Body of pancreas (tissue), 4 donors: ENCODE results near the gene UBB. TPM values are rescaled to one million over a fixed set of nuclear protein-coding genes. Genes with fewer than 3 reads are reported as not detected.
A peak's percentile ranks its signal among the peaks of the same experiment; 100 is the strongest.
"Not testable (repeated sequence)": the region's sequence is repeated elsewhere in the genome, so short reads cannot be mapped to it uniquely, and the experiment has no call there.

Experiments
- ATAC-seq: fragments of 150-250 bp; one replicate; pipeline ENCODE4 v1.9.1; 2016
- DNase-seq, 4 donors: peaks; one replicate each; pipeline ENCODE4 v3.0.0-alpha.2; 2019
- H3K27ac ChIP-seq, 4 donors: fragments of 200-600 bp; sonication (generic); 1 replicate in 3 of 4; 2 replicates in 1 of 4; pipeline versions ENCODE4 v1.5.1 to v1.6.1; 2016 to 2019; ENCODE audit warnings: mild to moderate bottlenecking in 1 of 4, mixed read lengths in 1 of 4, moderate library complexity in 1 of 4
- H3K27me3 ChIP-seq, 2 donors: fragments of 200-600 bp; sonication (generic); one replicate each; pipeline ENCODE4 v1.6.0; 2016; ENCODE audit warnings: mild to moderate bottlenecking in 1 of 2
- H3K36me3 ChIP-seq, 2 donors: fragments of 200-600 bp; sonication (generic); replicated peaks in 1 of 2; 2 replicates each; pipeline ENCODE4 v1.5.1; 2016; ENCODE audit warnings: low read depth in 2 of 2; ENCODE audit not compliant: insufficient read depth in 1 of 2
- H3K4me1 ChIP-seq: fragments of 200-600 bp; sonication (generic); one replicate; pipeline ENCODE4 v1.6.0; 2016
- H3K4me3 ChIP-seq, 2 donors: fragments of 200-600 bp; sonication (generic); 1 replicate in 1 of 2; 2 replicates in 1 of 2; pipeline ENCODE4 v1.5.1; 2016 to 2019
- H3K9me3 ChIP-seq, 3 donors: fragments of 200-600 bp; sonication (generic); 1 replicate in 2 of 3; 2 replicates in 1 of 3; pipeline ENCODE4 v1.5.1; 2016
- POLR2A ChIP-seq, 3 donors: fragments of 450-650 bp; IDR thresholded peaks; one replicate each; pipeline ENCODE4 v1.6.1; 2016; ENCODE audit warnings: antibody characterized with exemption in 3 of 3, mild to moderate bottlenecking in 2 of 3
- WGBS, 2 donors: methylation state at CpG; one replicate each; pipeline ENCODE4 v1.1.5; 2017; 5-methylcytosine and 5-hydroxymethylcytosine counted together
- intact Hi-C: fragments of 100-400 bp; cut with DNase I; formaldehyde crosslinking; loops from one replicate; pipeline ENCODE4 v1.15.1; 2023
- total RNA-seq, 2 donors: library from RNA; depleted of rRNA; stranded (reverse); fragments of >200 nt; gene quantifications; one replicate each; pipeline ENCODE4 v1.1.0, GENCODE V29; 2016
- TF ChIP-seq, protein P1 (sequence below), 7 experiments: fragments of 450-650 bp in 4 of 7; fragments of 200-600 bp in 3 of 7; sonication (generic) in 3 of 7; IDR thresholded peaks; one replicate each; pipeline ENCODE4 v1.5.1; 2016 to 2019; ENCODE audit warnings: antibody characterized with exemption in 7 of 7

The UBB gene
- total RNA-seq, 2 donors from 2014 or later = 450 to 486 TPM

DNA sequence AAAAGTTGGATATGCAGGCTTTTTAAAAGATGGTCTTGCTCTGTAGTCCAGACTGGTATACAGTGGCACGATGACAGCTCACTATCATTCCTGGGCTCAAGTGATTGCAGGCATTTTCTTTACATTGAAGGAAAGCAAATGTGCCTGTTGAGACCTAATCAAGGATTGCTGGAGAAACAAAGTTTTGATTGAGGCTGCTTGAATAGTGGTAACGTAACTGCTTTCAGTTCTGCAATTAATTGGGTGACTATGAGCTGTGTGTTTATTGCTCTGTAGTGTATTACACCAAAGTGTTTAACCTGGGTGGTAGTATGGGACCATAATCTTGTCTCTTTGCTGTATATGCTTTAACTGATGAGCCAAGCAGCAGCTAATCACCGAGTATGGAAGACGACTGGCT, 2.3 kb downstream of the UBB start:
- no peaks in the 10 kb centered on the region for H3K9me3 ChIP-seq
- H3K4me1 ChIP-seq = peaks cover 69% of the 10 kb centered on the region
- intact Hi-C loops = loop anchor here (10.0 kb wide), 1 partner anchor 142 kb away; no protein-coding TSS in a partner anchor
- H3K4me3 ChIP-seq = no peak overlapping the region
- peaks cover 6% of the 10 kb centered on the region in 2 donors for H3K36me3 ChIP-seq
- no peaks in the 10 kb centered on the region for H3K27me3 ChIP-seq
- DNase-seq (no peak), ATAC-seq (no peak)
- TF ChIP-seq, protein P1, sequence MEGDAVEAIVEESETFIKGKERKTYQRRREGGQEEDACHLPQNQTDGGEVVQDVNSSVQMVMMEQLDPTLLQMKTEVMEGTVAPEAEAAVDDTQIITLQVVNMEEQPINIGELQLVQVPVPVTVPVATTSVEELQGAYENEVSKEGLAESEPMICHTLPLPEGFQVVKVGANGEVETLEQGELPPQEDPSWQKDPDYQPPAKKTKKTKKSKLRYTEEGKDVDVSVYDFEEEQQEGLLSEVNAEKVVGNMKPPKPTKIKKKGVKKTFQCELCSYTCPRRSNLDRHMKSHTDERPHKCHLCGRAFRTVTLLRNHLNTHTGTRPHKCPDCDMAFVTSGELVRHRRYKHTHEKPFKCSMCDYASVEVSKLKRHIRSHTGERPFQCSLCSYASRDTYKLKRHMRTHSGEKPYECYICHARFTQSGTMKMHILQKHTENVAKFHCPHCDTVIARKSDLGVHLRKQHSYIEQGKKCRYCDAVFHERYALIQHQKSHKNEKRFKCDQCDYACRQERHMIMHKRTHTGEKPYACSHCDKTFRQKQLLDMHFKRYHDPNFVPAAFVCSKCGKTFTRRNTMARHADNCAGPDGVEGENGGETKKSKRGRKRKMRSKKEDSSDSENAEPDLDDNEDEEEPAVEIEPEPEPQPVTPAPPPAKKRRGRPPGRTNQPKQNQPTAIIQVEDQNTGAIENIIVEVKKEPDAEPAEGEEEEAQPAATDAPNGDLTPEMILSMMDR (IDR thresholded peaks at IDR 0.05) = no peak
- TF ChIP-seq POLR2A (IDR thresholded peaks at IDR 0.05) = no peak
- peak overlapping the region in 1 of 4 donors; percentile 95 for H3K27ac ChIP-seq
- WGBS, 2 donors = 43 to 56% methylated on average over 4 of the region's 4 CpGs

DNA sequence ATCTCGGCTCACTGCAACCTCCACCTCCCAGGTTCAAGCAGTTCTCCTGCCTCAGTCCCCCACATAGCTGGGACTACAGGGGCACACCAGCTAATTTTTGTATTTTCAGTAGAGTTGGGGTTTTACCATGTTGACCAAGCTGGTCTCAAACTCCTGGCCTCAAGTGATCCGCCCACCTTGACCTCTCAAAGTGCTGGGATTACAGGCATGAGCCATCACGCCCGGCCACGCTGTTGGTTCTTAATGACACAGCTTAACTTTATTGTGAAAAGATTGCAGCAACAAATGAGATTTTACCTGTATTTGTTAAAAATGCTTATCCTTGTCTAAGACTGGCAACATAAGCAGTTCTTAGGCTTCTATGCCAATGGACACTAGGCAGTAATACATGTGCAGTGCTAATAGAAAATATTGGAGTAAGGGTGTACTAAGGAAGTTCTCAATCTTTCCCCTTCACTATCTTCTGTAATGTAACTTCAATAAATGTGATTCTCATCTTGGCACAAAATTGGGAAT, 2.9 kb downstream of the UBB start:
- Histone ChIP-seq H3K4me1 (peaks cover 63% of the 10 kb centered on the region), H3K4me3 (no peak overlapping the region), H3K27me3 (no peaks in the 10 kb centered on the region), H3K36me3 (peaks cover 6% of the 10 kb centered on the region in 2 donors), H3K9me3 (no peaks in the 10 kb centered on the region), H3K27ac (no peak overlapping the region)
- DNase-seq = no peak
- ATAC-seq = no peak
- TF ChIP-seq, protein P1 (IDR thresholded peaks at IDR 0.05) = no peak
- TF ChIP-seq POLR2A (IDR thresholded peaks at IDR 0.05) = no peak
- 75 to 80% methylated on average over 5 of the region's 5 CpGs for WGBS, 2 donors
- intact Hi-C loops = loop anchor here (10.0 kb wide), 1 partner anchor 141 kb away; no protein-coding TSS in a partner anchor

DNA sequence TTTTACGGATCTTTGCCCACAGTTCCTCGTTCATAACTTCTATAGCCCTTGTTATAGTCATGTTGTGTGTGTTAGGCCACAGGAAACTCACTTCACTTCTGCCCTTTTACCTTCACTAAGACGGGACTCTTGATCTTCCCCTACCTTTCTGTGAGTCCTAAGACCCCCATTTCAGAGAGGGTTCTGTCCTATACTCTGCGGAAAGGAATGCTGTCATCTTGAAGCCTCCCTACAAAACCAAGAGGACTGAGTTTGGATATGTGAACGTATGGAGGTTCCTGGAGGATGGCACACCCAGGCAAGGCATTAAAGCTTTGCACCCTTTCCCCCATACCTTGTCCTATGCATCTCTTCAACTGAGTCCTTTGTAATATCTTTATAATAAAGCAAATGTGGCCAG, 3.7 kb downstream of the UBB start:
- intact Hi-C loops = loop anchor here (10.0 kb wide), 1 partner anchor 140 kb away; no protein-coding TSS in a partner anchor

DNA sequence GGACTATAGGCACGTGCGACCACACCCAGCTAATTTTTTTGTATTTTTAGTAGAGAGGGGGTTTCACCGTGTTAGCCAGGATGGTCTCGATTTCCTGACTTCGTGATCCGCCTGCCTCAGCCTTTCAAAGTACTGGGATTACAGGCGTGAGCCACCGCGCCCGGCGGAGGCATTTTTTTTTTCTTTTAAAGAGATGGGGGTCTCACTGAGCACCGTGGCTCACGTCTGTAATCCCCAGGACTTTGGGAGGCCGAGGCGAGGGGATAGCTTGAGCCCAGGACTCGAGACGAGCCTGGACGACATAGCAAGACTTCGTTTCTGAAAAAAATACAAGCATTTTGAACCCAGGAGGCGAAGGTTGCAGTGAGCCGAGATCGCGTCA, 5.2 kb downstream of the UBB start:
- not testable (repeated sequence) for DNase-seq, H3K4me3 ChIP-seq, H3K36me3 ChIP-seq, ATAC-seq, H3K27me3 ChIP-seq, H3K9me3 ChIP-seq
- Histone ChIP-seq H3K4me1 (peaks cover 47% of the 10 kb centered on the region), H3K27ac (peak overlapping the region in 3 of 4 donors; percentile 62 to 80 (median 75))
- 46 to 61% methylated on average over 23 of the region's 23 CpGs for WGBS, 2 donors
- intact Hi-C loops = loop anchor here (10.0 kb wide), 1 partner anchor 139 kb away; no protein-coding TSS in a partner anchor

More for the DNA sequence above, 3.7 kb downstream of the UBB start:
- Histone ChIP-seq H3K27me3 (no peaks in the 10 kb centered on the region), H3K9me3 (no peaks in the 10 kb centered on the region), H3K4me1 (peaks cover 56% of the 10 kb centered on the region), H3K36me3 (peaks cover 6% of the 10 kb centered on the region in 2 donors), H3K27ac (no peak overlapping the region), H3K4me3 (no peak overlapping the region)
- ATAC-seq (no peak), DNase-seq (no peak)
- TF ChIP-seq, protein P1 (IDR thresholded peaks at IDR 0.05) = no peak
- TF ChIP-seq POLR2A (IDR thresholded peaks at IDR 0.05) = no peak
- WGBS, 2 donors = 67 to 73% methylated on average over 5 of the region's 5 CpGs

DNA sequence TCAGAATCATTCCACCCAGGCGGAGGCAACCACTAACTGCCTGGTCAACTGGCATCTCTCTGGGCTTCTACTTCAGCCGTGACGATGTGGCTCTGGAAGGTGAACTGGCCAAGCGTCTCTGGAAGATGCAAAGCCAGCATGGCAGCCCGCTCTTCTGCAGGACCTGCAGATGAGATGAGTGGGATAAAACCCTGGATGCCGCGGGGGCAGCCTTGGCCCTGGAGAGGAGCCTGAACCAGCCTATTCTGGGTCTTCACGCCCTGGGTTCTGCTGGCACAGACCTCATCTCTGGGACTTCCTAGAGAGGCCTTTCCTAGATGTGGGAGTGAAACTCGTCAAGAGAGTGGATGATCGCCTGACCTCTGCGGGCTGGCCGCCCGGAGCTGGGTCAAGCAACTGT, 10.6 kb downstream of the UBB start:
- ATAC-seq = no peak
- intact Hi-C loops = loop anchor here (10.0 kb wide), 1 partner anchor 53 kb away; no protein-coding TSS in a partner anchor
- DNase-seq = no peak
- WGBS, 2 donors = 96 to 100% methylated on average over 1 to 13 of the region's 13 CpGs
- H3K9me3 ChIP-seq = no peaks in the 10 kb centered on the region
- TF ChIP-seq POLR2A (IDR thresholded peaks at IDR 0.05) = no peak
- TF ChIP-seq, protein P1 (IDR thresholded peaks at IDR 0.05) = no peak
- H3K4me3 ChIP-seq = no peak overlapping the region
- H3K4me1 ChIP-seq = peaks cover 15% of the 10 kb centered on the region
- no peaks in the 10 kb centered on the region for H3K36me3 ChIP-seq
- H3K27ac ChIP-seq = no peak overlapping the region
- no peaks in the 10 kb centered on the region for H3K27me3 ChIP-seq

DNA sequence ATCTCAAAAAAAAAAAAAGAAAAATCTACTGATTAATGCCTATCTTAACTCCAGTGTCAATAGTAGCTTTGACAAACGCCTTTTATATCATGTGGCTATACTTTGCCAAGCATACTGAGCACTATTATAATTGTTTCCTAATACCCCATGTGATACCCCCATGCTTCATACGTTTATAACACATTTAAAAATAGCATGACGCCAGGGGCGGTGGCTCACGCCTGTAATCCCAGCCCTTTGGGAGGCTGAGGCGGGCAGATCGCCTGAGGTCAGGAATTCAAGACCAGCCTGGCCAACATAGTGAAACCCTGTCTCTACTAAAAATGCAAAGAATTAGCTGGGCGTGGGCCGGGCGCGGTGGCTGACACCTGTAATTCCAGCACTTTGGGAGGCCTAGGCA, 11.6 kb downstream of the UBB start:
- H3K27me3 ChIP-seq, H3K4me1 ChIP-seq, H3K36me3 ChIP-seq, H3K4me3 ChIP-seq, H3K9me3 ChIP-seq, ATAC-seq, DNase-seq, H3K27ac ChIP-seq: not testable (repeated sequence)
- intact Hi-C loops = loop anchor here (10.0 kb wide), 1 partner anchor 52 kb away; no protein-coding TSS in a partner anchor
- WGBS, 2 donors = 83 to 84% methylated on average over 8 to 11 of the region's 11 CpGs

DNA sequence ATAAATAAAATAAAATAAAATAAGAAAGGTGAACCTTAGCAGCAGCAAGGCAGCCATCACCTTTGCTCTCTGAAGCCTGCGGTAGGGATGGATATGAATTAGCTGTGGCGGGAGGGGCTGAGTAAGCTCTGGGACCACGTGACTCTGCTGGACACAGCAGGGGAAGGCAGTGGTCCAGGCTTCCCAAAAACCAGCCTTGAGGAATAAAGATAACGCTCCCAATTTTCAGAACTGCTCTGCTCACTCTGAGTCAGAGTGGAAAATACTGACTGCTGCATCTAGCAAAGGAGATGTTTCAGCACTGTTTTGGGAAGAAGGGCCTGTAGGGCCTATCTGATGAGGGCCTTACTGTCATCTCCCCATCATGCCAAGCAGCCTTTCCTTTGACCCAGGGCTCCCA, 15.0 kb downstream of the UBB start:
- not testable (repeated sequence) for H3K9me3 ChIP-seq, H3K27me3 ChIP-seq, H3K36me3 ChIP-seq, H3K27ac ChIP-seq, H3K4me3 ChIP-seq, DNase-seq, ATAC-seq
- intact Hi-C loops = loop anchor here (10.0 kb wide), 1 partner anchor 49 kb away; no protein-coding TSS in a partner anchor
- H3K4me1 ChIP-seq = peaks cover 26% of the 10 kb centered on the region
- 79 to 81% methylated on average over 4 of the region's 4 CpGs for WGBS, 2 donors

DNA sequence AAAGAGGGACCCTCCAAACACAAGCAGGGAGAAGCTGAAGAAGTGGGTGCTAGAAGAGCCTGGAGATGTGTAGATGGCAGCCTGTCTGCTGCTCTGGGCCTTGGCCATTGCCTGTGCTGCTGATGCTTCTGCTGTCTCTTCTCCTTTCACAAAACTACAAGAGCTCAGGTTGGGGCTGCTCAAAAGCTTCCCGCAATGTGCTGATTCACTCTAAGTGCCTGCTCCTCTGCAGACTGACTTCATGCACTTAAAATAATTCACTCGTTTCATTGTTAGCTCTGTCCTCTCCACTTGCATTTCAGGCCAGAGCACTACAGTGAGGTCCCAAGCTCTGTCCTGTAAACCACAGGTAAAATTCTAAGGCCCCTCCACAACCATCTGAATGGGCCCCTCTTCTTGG, 15.8 kb downstream of the UBB start:
- H3K4me1 ChIP-seq = peaks cover 29% of the 10 kb centered on the region
- intact Hi-C loops = loop anchor here (10.0 kb wide), 1 partner anchor 48 kb away; no protein-coding TSS in a partner anchor
- H3K4me3 ChIP-seq, H3K9me3 ChIP-seq, H3K36me3 ChIP-seq, H3K27me3 ChIP-seq, ATAC-seq, H3K27ac ChIP-seq, DNase-seq: not testable (repeated sequence)
- 88 to 93% methylated on average over 2 of the region's 2 CpGs for WGBS, 2 donors
